ENCODE measurements around the gene PAXX.

The PAXX gene

GRCh38 chr9:137015976-137016375, 23.8 kb downstream of the PAXX start:
- no peak overlapping the region for H3K4me3 ChIP-seq (ENCODE audit: low read depth, low read length)
- TF ChIP-seq MAX (IDR thresholded peaks at IDR 0.05; ENCODE audit: low read depth, low read length) (no peak), MYC (IDR thresholded peaks at IDR 0.05; ENCODE audit: low read depth, low read length) (no peak), POLR2A (IDR thresholded peaks at IDR 0.05; ENCODE audit: extremely low read depth, insufficient read length) (no peak), CTCF (IDR thresholded peaks at IDR 0.05; ENCODE audit: low read depth, low read length) (no peak)
- DNase-seq (ENCODE audit: low read depth) = no peak

- no peak overlapping the region for H3K4me3 ChIP-seq (ENCODE audit: low read depth, low read length)
- no peak for TF ChIP-seq POLR2A (IDR thresholded peaks at IDR 0.05; ENCODE audit: extremely low read depth, insufficient read length)
- no peak for TF ChIP-seq MAX (IDR thresholded peaks at IDR 0.05; ENCODE audit: low read depth, low read length)
- no peak for TF ChIP-seq CTCF (IDR thresholded peaks at IDR 0.05; ENCODE audit: low read depth, low read length)
- no peak for TF ChIP-seq MYC (IDR thresholded peaks at IDR 0.05; ENCODE audit: low read depth, low read length)
- no peak for DNase-seq (ENCODE audit: low read depth)
These were observed 24.2 kb downstream of the PAXX start for GRCh38 chr9:137016436-137016835.

- TF ChIP-seq MYC (IDR thresholded peaks at IDR 0.05; ENCODE audit: low read depth, low read length) = no peak
- TF ChIP-seq CTCF (IDR thresholded peaks at IDR 0.05; ENCODE audit: low read depth, low read length) = no peak
- TF ChIP-seq POLR2A (IDR thresholded peaks at IDR 0.05; ENCODE audit: extremely low read depth, insufficient read length) = no peak
- no peak for TF ChIP-seq MAX (IDR thresholded peaks at IDR 0.05; ENCODE audit: low read depth, low read length)
- no peak for DNase-seq (ENCODE audit: low read depth)
- no peak overlapping the region for H3K4me3 ChIP-seq (ENCODE audit: low read depth, low read length)
These were observed 24.8 kb downstream of the PAXX start for GRCh38 chr9:137017071-137017470.

- no peak for DNase-seq (ENCODE audit: low read depth)
- no peak overlapping the region for H3K4me3 ChIP-seq (ENCODE audit: low read depth, low read length)
- no peak for TF ChIP-seq CTCF (IDR thresholded peaks at IDR 0.05; ENCODE audit: low read depth, low read length)
- no peak for TF ChIP-seq POLR2A (IDR thresholded peaks at IDR 0.05; ENCODE audit: extremely low read depth, insufficient read length)
- no peak for TF ChIP-seq MYC (IDR thresholded peaks at IDR 0.05; ENCODE audit: low read depth, low read length)
- TF ChIP-seq MAX (IDR thresholded peaks at IDR 0.05; ENCODE audit: low read depth, low read length) = no peak
These were observed 25.7 kb downstream of the PAXX start for GRCh38 chr9:137017791-137018497.

- TF ChIP-seq MYC (IDR thresholded peaks at IDR 0.05; ENCODE audit: low read depth, low read length) (no peak), CTCF (IDR thresholded peaks at IDR 0.05; ENCODE audit: low read depth, low read length) (no peak), POLR2A (IDR thresholded peaks at IDR 0.05; ENCODE audit: extremely low read depth, insufficient read length) (no peak), MAX (IDR thresholded peaks at IDR 0.05; ENCODE audit: low read depth, low read length) (no peak)
- no peak for DNase-seq (ENCODE audit: low read depth)
- H3K4me3 ChIP-seq (ENCODE audit: low read depth, low read length) = no peak overlapping the region
These were observed 26.7 kb downstream of the PAXX start for GRCh38 chr9:137018761-137019559.
